HG03442 (cell line): ENCODE measurements around the gene DENND2A.
"Not testable (repeated sequence)": the region's sequence is repeated elsewhere in the genome, so short reads cannot be mapped to it uniquely, and the experiment has no call there.

Source experiments
- ATAC-seq: cut with Tn5 transposase; IDR thresholded peaks from one replicate; pipeline ENCODE4 v1.9.1; 2021; ENCODE audit warnings: mild to moderate bottlenecking, moderate library complexity; ENCODE audit not compliant: unreplicated experiment

DENND2A gene, protein sequence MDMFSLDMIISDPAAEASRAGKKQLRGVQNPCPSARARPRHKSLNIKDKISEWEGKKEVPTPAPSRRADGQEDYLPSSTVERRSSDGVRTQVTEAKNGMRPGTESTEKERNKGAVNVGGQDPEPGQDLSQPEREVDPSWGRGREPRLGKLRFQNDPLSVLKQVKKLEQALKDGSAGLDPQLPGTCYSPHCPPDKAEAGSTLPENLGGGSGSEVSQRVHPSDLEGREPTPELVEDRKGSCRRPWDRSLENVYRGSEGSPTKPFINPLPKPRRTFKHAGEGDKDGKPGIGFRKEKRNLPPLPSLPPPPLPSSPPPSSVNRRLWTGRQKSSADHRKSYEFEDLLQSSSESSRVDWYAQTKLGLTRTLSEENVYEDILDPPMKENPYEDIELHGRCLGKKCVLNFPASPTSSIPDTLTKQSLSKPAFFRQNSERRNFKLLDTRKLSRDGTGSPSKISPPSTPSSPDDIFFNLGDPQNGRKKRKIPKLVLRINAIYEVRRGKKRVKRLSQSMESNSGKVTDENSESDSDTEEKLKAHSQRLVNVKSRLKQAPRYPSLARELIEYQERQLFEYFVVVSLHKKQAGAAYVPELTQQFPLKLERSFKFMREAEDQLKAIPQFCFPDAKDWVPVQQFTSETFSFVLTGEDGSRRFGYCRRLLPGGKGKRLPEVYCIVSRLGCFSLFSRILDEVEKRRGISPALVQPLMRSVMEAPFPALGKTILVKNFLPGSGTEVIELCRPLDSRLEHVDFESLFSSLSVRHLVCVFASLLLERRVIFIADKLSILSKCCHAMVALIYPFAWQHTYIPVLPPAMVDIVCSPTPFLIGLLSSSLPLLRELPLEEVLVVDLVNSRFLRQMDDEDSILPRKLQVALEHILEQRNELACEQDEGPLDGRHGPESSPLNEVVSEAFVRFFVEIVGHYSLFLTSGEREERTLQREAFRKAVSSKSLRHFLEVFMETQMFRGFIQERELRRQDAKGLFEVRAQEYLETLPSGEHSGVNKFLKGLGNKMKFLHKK

DNA sequence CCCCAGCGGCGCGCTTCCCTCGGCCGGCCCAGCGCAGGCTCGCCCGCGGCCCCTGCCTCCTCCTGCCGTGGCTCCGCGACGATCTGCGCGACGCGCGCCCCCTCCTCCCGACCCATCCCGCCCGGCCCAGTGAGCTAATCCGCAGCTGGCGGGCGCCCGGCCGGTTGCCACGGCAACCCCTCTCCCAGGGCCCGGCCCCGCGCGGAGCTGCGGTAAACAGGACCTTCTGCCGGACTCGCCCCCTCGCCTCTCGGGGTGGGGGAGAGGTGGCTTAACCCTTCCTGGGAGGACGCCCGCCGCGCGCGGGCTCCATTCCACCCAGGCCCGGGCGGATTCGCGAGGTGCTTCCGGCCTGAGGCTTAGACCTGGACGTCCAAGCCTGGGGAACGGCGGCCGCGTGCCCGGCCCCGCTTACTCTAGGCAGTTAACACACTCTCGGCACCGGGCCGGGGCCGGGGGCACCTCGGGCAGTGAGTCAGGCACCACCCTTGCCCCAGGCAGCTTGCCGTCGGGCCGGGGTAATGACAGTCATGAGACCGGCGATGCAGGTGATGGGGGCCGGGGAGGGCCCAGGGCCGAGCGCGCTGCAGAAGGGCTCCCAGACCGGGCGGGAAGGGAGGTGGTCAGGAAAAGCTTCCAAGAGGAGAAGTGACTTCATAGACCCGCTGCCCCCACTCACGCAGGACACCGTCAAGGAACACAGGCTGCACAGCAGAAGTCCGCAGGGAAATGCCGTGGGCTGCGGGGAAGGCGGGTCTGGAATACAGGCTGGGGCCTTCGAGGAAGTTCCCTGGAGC, at the start of gene DENND2A:
Gene DENND2A, minus strand, starts transcription at position 87 of the 797 bp plus-strand sequence. CDS start 38,416 bp downstream, outside the sequence.
- ATAC-seq: no peak

DNA sequence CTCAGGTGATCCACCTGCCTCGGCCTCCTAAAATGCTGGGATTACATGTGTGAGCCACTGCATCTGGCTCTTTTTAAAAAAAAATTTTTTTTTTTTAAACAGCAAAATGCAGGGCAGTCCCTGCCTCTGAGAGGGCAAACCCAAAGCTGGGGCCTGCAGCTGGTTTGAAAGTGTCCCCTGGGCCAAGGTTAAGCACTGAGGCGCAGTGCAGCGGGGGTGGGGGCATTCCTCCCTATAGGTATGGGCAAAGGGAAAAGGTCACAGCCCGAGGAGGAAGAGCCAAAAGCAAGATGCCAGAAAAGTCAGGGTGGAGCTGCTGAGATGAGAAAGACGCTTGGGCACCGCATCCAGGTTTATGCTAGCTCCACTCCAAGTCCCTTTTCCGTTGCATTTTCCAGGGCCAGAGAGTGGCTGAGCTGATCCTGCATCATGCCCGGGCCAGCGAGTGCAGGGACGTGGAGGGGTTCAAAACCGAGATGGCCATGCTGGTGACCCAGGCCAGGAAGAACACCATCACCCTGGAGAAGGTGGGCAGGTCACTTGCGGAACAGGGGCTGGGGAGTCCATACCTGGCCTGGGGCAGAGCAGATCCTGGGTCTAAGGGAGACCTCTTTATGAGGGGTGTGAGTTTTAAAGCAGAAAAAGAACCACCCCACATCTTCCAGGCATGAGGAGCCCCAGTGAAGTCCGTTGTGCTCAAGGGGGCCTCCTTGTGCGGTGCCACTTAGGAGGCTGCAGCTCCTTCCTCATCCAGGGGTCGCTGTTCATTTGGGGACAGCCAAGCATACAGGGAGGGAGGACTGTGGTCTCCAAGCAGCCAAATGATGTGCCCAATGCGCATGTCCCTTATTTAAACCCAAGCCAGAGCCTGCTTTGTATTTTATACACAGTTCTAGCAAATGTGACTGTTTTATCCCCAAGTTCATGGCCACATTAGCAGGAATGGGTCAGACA, 48.9 kb upstream of the DENND2A start:
- no peak for ATAC-seq

DNA sequence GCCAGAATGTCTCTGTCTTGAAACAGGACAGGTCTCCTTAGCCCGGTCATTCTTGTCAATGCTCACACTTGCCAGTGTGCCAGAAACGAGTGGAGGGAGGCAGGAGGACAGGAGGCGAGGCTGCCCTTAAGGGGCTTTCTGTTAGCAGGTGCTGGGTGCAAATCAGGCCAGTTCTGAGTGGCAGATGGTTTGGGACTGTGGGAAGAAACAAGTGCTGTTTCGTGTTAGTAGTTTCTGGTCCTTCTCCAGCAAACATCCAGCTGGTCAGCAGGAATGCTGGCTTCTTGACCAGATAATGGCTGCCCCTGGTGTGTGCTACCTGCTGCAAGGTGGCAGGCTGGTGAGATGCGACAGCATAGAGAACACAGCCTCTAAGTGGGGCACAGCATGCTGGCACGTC, 47.7 kb upstream of the DENND2A start:
- ATAC-seq: no peak

DNA sequence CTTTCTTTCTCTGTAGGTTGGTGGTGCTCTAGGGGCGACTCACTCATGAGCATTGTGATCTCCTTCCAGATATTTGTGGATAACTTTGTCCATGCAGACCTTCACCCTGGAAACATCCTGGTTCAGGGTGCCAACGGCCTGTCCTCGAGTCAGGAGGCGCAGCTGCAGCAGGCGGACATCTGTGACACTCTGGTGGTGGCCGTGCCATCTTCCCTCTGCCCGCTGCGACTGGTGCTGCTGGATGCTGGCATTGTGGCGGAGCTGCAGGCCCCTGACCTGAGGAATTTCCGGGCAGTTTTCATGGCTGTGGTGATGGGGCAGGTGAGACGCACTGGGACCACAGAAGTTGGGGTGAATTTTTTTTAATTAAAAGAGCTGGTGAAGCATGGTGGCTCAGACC, 46.3 kb upstream of the DENND2A start:
- ATAC-seq: no peak

DNA sequence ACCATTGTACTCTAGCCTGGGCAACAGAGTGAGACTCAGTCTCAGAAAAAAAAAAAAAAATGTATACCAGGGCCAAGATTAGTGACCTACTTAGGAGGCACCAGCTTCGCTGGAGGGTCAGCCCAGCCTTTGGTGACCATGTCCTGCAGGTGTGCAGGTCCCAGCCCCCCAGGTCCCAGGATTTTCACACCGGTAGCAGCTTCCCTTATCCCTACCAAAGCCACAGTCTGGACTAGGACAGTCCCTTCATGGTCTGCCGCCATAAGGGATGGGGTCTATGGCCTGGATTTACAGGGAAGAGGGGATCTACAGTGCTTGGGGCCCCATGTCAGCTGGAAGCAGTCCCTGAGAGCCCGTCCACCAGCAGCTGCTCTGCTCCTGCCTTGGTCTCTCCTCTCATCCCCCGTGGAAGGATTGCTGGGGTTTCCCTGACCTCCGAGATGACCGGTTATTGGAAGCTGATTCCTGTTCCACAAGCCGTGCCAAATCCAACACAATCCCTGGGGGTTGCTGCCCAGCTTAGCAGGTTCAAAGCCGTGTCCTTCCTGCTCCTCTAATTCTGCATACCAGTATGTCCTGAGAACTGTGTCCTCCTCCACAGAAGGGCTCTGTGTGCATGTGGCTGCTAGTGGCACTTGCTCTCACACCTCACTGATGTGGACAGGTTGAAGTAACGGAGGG, 44.9 kb upstream of the DENND2A start:
- no peak for ATAC-seq

DNA sequence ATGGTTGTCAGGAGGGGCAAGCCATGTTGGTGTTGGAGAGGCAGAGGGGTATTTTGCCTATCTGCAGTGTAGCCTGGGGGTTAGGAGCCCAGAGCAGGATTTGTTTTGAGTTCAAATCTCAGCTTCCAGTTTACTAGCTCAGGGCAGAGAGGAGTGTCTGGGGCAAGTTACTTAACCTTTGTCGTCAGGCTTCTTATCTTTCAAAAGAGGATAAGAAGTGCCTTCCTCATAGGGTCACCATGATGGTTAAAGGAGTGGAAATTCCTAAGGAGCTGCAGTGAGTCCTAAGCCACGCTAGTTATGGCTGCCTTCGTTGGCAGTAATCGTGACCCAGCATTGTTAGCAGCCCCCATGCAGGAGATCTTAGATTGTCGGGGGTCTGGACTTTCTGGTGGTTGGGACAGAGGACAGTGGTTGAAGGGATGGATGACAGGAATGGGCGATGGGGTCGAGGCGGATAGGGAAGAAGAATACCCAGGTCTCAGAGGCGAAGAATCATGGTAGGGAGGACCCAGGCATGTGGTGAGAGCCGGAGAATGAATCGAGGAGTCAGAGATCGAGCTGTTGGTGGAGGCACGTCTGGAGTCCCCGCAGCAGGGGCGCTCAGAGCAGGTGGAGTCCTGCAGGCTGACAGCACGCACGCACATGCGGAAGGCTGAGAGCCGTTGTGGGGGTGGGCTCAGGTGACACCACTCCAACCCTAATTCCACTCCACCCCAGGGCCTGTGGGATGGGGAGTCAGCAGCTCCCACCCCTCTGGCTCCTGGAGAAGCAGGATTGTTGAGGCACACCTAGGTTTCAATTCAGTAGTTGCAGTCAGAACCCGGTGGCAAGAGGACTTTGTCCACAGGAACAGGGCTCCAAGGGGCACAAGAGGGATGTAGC, 43.7 kb upstream of the DENND2A start:
- no peak for ATAC-seq

DNA sequence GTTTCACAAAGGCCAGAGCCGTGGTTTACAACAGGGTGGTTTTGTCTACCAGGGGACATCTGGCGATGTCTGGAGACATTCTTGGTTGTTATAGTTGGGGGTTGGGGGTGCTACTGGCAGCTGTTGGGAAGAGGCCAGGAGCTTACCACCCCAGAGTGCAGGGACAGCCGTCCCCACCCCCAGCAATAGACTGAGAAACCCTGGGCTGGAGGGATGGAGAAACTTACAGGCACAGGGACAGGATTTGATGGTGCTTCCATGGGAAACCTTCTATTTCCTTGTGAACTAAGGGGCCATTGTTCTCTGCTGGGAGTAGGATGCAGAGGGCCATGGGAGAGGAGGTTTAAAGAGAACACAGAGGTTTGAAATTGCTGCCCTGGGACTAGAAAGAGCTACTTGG, 43.0 kb upstream of the DENND2A start:
- no peak for ATAC-seq

DNA sequence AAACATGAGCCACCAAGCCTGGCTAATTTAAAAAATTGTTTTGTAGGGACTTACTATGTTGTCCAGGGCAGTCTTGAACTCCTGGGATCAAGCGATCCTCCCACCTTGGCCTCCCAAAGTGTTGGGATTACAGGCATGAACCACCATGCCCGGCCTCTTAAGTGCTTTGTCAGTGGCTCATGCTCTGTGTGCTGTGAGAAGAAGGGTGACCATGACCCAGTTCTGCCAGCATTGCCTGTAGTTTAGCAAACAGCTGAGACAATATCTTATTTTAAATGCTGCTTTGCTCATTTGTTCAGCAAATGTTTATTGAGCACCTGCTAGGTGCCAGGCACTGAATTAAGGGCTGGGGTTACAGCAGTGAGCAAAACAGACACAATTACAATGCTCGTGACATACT, 41.2 kb upstream of the DENND2A start:
- ATAC-seq: no peak

DNA sequence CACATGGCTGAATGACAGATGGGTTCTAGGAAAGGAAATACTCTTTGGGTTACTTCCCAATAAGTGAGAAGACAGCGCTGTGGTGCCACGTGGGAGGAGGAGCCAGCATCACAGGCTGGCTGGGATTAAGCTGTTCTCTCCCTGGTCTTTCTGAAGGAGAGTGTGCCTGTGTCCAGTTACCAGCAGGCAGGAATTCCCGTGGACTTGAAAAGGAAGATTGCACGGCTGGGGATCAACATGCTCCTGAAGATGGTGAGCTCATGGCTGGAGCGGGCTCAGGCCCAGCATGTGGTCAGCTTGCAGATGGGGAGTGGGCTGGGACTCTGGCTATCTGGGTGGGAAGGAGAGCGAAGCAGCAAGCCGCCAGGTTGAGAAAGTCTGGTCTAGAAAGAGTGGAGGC, 40.3 kb upstream of the DENND2A start:
- no peak for ATAC-seq

DNA sequence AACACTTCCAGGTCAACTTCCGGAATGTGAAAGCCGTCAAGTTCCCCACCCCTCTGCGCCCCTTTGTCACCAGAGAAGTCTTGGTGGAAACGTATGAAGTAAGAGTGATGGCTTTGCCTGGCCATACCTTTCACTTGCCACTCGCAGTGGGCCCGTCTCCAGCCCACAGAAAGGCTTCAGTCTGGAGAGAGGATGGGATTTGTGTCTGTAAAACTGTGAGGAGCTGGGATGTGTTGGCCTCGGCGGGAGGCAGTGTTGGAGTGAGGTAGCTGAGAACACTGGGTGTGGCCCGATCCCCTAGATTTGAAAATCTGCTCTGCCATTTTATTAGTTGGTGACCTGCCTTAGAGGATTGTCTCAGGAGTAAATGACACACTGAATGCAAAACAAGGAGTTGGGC, 38.6 kb upstream of the DENND2A start:
- ATAC-seq: no peak

DNA sequence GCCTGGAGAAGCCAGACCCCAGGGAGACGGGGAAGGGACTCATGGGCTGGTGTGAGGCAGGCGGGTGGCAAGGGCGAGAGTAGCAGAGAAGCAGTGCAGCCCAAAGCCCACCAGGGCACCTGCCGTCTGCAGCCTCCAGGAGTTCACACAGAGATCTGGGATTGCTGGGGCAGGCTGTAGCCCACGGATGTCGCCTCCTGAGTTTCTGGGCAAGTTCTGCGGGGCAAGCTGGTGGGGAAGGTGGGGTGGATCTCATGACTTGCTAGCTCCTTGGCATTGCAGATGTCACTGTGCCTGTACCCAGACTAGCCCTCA, 38.2 kb upstream of the DENND2A start:
- no peak for ATAC-seq

DNA sequence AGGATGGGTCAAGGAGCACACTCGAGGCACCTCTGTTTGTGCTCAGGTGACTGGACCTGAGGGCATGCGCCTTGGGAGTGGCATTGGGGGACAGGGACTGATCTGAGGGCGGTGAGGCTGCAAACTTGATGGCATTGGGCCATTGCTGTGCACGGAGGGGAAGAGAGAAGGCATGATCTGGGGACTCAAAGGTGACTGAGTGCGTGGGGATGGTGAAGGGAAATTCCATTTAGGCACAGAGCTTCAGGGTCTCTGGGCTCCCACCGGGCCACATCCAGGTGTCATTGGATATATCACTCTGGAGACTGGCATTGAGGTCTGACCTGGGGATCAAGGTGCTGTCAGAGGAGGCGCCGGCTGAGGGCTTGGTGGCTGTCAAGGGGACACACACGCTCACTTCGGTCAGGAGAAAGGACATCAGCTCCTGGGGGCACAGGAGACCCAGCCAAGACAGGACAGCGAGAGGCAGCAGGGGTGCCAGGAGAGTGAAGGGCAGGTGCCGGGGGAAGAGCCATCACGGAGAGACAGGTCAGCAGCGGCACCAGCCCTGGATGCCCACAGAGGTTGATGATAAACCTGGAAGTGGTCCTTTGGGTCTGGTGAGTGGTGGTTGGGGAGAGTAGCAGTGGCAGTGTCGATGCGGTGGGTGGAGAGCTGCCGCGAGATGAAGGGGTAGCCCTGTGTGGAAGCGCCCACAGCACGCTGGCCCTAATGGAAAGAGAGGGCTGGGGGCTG, 37.6 kb upstream of the DENND2A start:
- ATAC-seq: no peak

DNA sequence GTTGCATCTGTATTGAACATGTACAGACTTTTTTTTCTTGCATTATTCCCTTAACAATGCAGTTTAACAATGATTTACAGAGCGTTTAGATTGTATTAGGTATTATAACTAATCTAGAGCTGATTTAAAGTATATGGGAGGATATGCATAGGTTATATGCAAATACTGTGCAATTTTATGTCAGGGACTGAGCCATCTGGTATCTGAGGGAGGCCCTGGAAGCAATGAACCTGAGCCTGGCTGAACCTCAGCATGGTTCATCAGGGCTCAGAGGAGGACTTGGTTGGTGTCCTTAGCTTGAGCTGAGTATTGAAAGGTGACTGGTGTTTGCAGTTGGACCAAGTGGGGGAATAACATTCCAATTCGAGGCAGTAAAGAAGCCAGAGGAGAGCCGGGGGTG, 36.9 kb upstream of the DENND2A start:
- ATAC-seq: no peak

DNA sequence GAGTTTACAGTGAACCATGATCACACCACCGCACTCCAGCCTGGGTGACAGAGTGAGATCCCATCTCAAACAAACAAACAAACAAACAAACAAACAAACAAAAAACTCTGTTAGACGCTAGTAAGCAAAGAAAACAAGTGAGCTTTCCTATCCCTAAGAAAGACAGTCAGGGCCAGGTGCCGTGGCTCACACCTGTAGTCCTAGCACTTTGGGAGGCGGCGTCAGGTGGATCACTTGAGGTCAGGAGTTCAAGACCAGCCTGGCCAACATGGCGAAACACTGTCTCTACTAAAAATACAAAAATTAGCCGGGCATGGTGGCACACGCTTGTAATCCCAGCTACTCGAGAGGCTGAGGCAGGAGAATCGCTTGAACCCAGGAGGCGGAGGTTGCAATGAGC, 36.3 kb upstream of the DENND2A start:
- not testable (repeated sequence) for ATAC-seq

DNA sequence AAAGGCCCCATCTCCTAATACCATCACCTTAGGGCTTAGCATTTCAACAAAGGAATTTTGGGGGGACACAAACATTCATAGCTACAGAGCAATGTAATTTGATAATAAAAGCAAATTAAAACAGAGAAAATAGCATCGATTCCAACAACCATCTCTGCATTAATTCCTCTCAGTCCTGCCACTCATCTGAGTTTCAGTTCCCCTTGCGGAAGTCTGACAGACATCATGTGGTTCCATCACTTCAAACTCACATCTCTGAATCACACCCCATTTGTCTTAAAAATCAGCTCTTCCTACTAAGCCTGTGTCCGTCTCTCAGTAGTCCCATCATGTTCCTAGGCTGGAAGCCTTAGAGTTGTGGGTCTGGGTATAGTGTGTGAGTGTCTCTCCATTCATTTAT, 35.7 kb upstream of the DENND2A start:
- peak; percentile 49 for ATAC-seq

DNA sequence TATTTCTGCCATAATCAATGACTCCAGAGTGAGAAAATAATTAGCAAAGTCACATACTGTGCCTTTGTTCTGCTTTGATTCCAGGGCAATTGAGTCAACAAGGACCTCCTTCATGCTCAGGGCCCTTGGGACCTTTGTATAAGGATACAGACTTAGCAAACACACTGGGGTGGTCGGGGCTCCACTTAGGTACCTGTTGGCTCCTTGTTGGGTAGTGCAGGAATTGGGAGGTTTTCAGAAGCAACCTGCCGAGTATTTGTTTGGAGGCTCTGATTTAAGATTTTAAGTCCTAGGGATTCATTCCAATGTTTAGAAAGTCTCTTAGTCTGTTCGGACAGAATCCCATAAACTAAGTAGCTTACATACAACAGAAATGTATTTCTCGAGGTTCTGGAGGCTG, 35.1 kb upstream of the DENND2A start:
- no peak for ATAC-seq

DNA sequence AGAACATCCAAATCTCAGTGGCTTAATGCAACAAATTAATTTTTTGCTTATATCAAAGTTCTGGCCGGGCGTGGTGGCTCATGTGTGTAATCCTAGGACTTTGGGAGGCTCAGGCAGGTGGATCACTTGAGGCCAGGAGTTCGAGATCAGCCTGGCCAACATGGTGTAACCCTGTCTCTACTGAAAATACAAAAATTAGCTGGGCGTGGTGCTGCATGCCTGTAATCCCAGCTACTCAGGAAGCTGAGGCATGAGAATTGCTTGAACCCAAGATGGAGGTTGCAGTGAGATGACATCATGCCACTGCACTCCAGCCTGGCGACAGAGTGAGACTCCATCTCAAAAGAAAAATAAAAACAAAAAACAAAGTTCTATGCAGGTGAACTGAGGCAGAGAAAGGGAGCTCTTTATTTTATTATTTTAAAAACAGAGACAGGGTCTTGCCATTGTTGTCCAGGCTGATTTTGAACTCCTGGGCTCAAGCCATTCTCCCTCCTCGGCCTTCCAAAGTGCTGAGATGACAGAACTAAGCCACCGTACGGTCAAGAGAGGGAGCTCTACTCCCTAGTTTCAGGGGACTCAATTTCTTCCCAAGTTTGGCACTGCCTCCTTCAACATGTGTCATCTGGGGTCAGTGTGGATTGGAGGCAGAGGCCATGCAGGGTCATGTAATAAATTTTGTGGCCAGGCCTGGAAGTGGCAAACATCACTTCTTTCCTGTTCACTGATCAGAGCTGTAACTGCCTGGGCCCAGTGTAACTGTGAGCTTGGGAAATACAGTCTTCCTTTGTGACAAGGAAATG, 34.5 kb upstream of the DENND2A start:
- no peak for ATAC-seq
